Effector memory CD8-positive, alpha-beta T cell (primary cell): ENCODE data around the gene DENND1A.

ENCODE experiments used
- ATAC-seq: fragments of 150-1000 bp; cut with Tn5 transposase; replicated peaks from 2 replicates; pipeline ENCODE4 v1.10.0; 2021; ENCODE audit warnings: mild to moderate bottlenecking, moderate library complexity
- DNase-seq, 3 experiments: peaks; one replicate each; pipeline ENCODE4 v3.0.0; 2021
- H3K27ac Mint-ChIP-seq, 2 donors: one replicate each; pipeline ENCODE4 v1.8.0; 2022; ENCODE audit warnings: mild to moderate bottlenecking in 2 of 2, mixed read lengths in 2 of 2, moderate library complexity in 2 of 2
- H3K27me3 Mint-ChIP-seq, 2 donors: one replicate each; pipeline ENCODE4 v1.8.0; 2022; ENCODE audit warnings: mixed read lengths in 2 of 2
- H3K36me3 Mint-ChIP-seq: one replicate; pipeline ENCODE4 v1.8.0; 2022; ENCODE audit warnings: mild to moderate bottlenecking, moderate library complexity, mixed read lengths; ENCODE audit not compliant: insufficient read depth
- H3K4me1 Mint-ChIP-seq, 2 donors: one replicate each; pipeline ENCODE4 v1.8.0; 2022; ENCODE audit warnings: low read depth in 2 of 2, mixed read lengths in 2 of 2
- H3K4me3 Mint-ChIP-seq, 2 donors: one replicate each; pipeline ENCODE4 v1.8.0; 2022; ENCODE audit warnings: mild to moderate bottlenecking in 2 of 2, mixed read lengths in 2 of 2, moderate library complexity in 2 of 2
- H3K9me3 Mint-ChIP-seq, 2 donors: one replicate each; pipeline ENCODE4 v1.8.0; 2022; ENCODE audit warnings: mixed read lengths in 2 of 2

DENND1A gene

DNA sequence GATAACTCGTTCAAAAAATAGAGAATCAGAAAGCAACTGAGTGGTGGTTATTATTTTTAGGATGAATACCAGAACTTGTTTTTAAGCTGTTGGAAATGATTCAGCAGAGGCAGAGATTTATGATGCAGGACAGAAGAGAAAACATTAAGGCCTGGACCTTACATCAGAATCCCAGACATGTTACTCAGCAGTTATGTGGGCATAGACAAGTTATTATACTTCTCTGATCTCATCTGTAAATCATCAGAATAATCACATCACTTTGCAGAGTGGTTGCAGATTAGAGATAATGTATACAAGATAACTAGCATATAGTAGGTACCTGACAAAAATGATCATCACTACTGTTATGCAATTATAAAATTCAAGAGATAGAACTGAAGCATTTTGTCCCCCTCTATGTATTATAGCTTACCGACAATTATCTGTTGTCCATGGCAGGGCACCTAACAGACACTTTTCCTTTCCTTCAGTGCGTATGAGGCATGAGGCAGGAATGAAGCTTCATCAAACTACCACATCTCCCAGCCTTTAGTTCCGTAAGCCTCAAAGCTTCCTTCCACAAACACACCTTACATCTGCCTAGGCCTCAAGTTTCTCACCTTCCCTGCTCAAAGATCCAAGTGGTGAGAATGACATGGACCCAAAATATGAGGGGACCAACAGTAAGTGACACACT lies 165.9 kb downstream of the DENND1A start:
- H3K27ac Mint-ChIP-seq, result no peak overlapping the region
- no peak overlapping the region for H3K4me3 Mint-ChIP-seq
- no peaks in the 10 kb centered on the region for H3K9me3 Mint-ChIP-seq
- no peaks in the 10 kb centered on the region for H3K27me3 Mint-ChIP-seq
- no peaks in the 10 kb centered on the region for H3K36me3 Mint-ChIP-seq
- ATAC-seq (no peak), DNase-seq (no peak)
- no peaks in the 10 kb centered on the region for H3K4me1 Mint-ChIP-seq

DNA sequence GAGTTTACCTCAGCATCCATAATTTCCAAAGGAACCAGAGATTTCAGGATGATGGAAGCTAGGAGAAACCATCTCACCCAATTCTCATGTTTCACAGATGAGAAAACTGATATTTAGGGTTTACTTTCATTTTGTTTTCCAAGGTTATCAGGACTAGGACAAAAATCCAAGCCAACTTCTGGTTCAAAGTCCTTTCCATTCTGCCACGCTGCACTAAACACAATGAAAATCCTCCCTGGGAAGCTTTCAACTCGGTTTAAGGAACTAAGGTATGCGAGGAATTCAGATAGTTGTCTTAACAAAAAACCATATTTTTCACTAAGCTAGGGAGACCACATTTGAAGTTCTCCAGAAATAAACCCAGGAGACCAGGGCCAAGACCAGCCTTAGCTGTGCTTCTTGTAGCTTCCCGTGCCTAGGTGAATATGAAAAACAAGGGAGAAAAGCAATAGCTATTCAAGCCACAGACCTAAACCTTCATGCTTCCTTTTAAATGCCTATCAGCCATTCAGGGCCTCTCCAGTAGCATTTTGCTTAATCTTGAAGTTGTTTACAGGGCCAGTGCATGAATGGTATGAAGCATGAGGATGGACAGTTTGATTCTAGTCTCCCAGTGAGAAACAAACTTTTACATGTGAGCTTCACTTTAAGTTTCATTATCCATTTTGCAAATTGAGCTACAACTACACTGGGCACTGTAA lies 167.9 kb downstream of the DENND1A start:
- Mint-ChIP-seq H3K27me3 (no peaks in the 10 kb centered on the region), H3K4me3 (no peak overlapping the region), H3K9me3 (no peaks in the 10 kb centered on the region), H3K36me3 (peaks cover 5% of the 10 kb centered on the region), H3K4me1 (no peaks in the 10 kb centered on the region), H3K27ac (no peak overlapping the region)
- DNase-seq, result no peak
- ATAC-seq, result no peak

DNA sequence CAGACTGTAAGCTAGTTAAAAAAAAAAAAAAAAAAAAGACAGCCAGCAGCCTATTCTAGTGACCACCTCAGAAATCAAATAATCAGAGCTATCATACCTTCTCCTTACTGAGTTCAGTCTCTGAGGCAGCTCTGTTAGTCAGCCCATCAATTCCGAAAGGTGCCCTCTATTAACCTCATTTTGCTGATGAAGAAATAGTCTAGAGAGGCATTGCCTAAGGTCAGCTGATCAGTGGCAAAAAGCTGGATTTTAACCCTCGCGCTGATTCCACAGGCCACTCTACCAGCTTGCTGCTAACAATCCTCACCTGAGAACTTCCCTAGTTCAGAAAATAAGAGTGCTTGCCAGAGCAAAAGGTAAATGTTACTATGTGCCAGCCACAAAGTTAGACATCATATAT lies 172.0 kb downstream of the DENND1A start:
- Mint-ChIP-seq H3K27me3 (no peaks in the 10 kb centered on the region), H3K36me3 (peaks cover 5% of the 10 kb centered on the region), H3K4me1 (peaks cover 0 to 2% of the 10 kb centered on the region in 2 donors), H3K27ac (no peak overlapping the region), H3K9me3 (no peaks in the 10 kb centered on the region), H3K4me3 (no peak overlapping the region)
- ATAC-seq (no peak), DNase-seq (no peak)

DNA sequence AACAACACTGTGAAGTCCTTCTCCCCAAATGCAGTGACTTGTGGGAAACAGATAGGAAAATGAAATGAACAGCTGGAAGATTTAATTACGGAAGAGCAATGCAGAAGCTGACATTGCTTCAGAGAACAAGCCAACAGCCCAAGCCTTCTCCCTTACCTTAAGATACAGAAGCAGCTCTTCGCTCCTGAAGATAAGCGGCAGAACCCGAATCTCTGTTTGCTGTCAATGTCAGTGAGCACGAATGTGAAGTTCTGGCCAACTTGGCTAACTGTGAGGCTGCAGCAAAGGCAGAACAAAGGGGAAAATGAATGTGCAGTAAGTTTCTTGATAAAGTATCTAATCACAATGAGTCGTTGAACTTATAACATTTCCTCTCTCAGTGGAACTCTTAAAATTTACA lies 172.4 kb downstream of the DENND1A start:
- DNase-seq (no peak), ATAC-seq (no peak)
- H3K27me3 Mint-ChIP-seq, result no peaks in the 10 kb centered on the region
- H3K4me3 Mint-ChIP-seq, result no peak overlapping the region
- no peak overlapping the region for H3K27ac Mint-ChIP-seq
- peaks cover 5% of the 10 kb centered on the region for H3K36me3 Mint-ChIP-seq
- H3K4me1 Mint-ChIP-seq, result peaks cover 0 to 2% of the 10 kb centered on the region in 2 donors
- no peaks in the 10 kb centered on the region for H3K9me3 Mint-ChIP-seq

DNA sequence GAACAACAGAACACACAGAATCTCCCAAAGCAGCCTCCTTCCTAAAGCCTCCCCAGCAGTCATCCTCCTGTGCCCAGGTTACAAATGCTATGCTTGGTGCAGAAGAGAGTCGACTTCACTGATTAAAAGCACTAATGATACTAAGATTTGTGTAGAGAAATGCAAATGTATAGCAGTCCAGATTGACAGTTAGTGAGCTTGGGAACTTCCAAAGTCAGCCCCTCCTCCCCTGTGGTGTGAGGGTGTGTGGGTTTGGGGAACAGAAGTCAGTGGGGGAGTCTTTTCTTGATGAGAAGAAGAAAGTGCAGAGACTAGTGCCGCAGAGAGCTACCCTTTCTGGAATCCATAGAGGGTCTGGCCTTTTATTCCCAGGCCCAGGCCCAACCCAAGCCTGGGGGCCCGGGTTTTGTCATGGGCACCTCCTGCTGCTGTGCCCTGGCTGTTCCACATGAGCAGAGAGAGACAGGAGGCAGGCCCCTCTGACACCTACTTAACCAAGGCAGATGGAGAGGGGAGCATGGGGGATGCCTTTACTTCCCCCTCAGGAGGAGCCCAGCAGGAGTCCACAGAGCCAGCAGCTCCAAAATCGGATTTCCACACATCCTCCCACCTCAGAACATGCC lies 173.3 kb downstream of the DENND1A start:
- peak overlapping the region in 1 of 2 donors; percentile 71 for H3K27ac Mint-ChIP-seq
- no peaks in the 10 kb centered on the region for H3K27me3 Mint-ChIP-seq
- H3K4me1 Mint-ChIP-seq, result peaks cover 0 to 2% of the 10 kb centered on the region in 2 donors
- no peaks in the 10 kb centered on the region for H3K9me3 Mint-ChIP-seq
- no peak for DNase-seq
- no peak for ATAC-seq
- peaks cover 8% of the 10 kb centered on the region for H3K36me3 Mint-ChIP-seq
- no peak overlapping the region for H3K4me3 Mint-ChIP-seq

DNA sequence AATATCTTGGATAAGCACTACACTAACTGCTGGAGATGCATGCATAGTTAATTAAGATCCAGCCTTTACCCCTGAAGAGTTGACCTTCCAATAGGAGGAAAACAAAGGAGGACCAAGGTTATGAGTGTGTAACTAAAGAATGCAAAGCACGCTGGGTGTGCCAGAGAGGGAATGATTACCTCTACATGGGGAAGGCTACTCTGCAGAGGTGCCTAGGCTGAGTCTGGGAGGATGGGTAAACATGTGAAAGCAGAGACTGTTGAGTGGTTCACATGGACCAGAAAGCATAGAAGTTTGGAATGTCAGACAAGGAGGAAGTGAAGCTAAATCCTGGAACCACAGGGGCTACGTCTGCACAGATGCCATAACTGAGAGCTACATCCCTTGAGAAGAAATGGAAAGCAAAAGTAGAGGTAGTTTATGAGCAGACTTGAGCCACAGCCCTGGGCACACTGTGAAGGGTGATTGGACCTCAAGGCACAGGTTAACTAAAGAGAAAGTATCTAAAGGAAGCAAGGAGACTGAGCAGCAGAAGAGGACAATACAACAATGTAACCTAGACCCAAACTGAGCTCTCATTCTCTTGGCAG lies 176.2 kb downstream of the DENND1A start:
- H3K36me3 Mint-ChIP-seq, result peaks cover 8% of the 10 kb centered on the region
- H3K4me3 Mint-ChIP-seq, result no peak overlapping the region
- H3K27ac Mint-ChIP-seq, result no peak overlapping the region
- ATAC-seq (no peak), DNase-seq (no peak)
- H3K27me3 Mint-ChIP-seq, result no peaks in the 10 kb centered on the region
- H3K9me3 Mint-ChIP-seq, result no peaks in the 10 kb centered on the region
- H3K4me1 Mint-ChIP-seq, result peaks cover 0 to 2% of the 10 kb centered on the region in 2 donors

DNA sequence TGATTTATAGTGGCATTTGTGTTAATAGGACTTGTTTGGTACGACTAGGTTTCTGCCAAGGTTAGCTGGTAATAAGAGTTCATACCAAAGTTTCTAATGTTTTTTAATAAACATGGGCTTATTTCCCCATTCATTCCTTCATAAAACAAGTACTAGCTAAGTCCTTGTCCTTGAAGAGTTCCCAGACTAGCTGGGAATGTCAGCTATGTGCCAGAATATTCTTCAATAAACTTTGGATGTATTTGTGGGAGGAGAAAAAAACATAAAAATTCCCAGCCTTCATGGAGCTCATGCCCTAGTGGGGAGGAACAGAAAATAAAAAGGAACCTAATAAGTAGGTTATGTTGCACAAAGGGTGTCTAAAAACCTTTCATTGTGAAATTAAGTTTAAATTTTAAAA lies 176.9 kb downstream of the DENND1A start:
- ATAC-seq (no peak), DNase-seq (no peak)
- H3K9me3 Mint-ChIP-seq, result no peaks in the 10 kb centered on the region
- H3K4me1 Mint-ChIP-seq, result peaks cover 0 to 2% of the 10 kb centered on the region in 2 donors
- no peak overlapping the region for H3K4me3 Mint-ChIP-seq
- H3K27ac Mint-ChIP-seq, result no peak overlapping the region
- no peaks in the 10 kb centered on the region for H3K27me3 Mint-ChIP-seq
- H3K36me3 Mint-ChIP-seq, result peaks cover 8% of the 10 kb centered on the region

DNA sequence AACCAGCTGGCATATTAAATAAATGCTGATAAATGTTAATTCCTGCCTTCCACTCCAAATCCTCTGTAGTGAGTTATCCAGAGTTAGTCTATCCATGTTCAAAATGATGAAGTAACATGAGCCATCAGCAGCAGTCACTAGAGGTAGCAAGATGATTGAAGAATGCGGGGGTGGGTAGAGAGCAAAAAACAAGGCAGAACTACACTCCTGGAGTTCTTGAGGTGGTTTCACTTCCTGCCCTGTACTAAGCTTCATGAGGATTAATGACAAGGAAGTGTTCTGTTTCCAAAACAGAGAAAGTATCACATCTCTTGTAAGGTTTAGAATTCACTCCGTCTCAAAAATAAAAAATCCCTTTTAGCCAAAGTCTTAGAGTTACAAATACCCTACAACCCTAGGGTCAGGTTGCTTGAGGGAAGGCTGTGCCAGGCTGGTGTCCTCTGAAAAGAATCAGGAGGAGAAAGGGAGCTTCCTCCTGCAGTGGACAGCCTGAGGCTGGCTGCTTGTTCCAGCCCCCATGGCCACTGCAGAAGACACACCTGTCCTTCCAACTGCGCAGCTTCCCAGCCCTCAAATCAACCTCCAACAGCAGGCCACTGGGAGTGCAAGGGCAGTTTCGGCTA lies 180.2 kb downstream of the DENND1A start:
- Mint-ChIP-seq H3K4me1 (no peaks in the 10 kb centered on the region), H3K9me3 (no peaks in the 10 kb centered on the region), H3K27me3 (no peaks in the 10 kb centered on the region), H3K4me3 (no peak overlapping the region), H3K36me3 (peaks cover 3% of the 10 kb centered on the region), H3K27ac (peak overlapping the region in 1 of 2 donors; percentile 10)
- DNase-seq (no peak), ATAC-seq (no peak)

DNA sequence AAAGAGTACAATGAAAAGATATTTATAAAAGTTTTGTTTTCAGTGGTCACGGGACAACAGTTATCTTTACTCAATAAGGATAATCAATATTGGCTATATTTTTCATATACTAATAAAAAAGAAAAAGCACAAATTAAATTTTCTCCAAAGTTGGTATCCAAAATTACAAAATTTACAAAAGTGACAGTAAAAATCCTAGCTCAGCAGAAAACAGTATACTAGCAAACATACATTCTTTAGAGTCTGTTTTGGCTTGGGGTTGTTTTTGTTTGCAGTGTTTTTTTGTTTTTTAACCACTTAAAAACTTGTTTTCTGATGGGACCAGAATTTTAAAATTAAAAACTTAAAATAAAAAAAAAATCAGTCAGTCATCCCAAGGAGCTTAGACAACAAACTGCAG lies 183.2 kb downstream of the DENND1A start:
- DNase-seq (no peak), ATAC-seq (no peak)
- Mint-ChIP-seq H3K27ac (no peak overlapping the region), H3K4me3 (no peak overlapping the region), H3K36me3 (peaks cover 2% of the 10 kb centered on the region), H3K9me3 (no peaks in the 10 kb centered on the region), H3K4me1 (no peaks in the 10 kb centered on the region), H3K27me3 (no peaks in the 10 kb centered on the region)

DNA sequence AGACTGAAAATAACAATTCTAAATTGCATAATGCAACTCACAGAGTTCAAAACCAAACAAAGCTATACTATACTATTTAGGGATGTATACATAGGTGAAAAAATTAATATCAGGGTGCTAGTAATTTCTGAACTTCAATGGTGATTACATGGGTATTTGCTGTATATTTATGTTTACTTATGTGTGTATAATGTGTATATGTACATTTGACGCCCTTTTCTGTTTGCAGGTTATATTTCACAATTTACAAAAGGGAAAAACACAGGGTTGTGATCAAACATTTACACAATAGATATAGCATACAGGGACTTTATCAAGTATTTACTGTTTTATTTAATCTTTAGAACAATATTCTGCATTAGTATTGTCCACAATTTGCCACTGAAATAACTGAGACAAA lies 184.0 kb downstream of the DENND1A start:
- no peak overlapping the region for H3K4me3 Mint-ChIP-seq
- H3K4me1 Mint-ChIP-seq, result no peaks in the 10 kb centered on the region
- no peaks in the 10 kb centered on the region for H3K9me3 Mint-ChIP-seq
- H3K36me3 Mint-ChIP-seq, result no peaks in the 10 kb centered on the region
- DNase-seq (no peak), ATAC-seq (no peak)
- H3K27me3 Mint-ChIP-seq, result no peaks in the 10 kb centered on the region
- H3K27ac Mint-ChIP-seq, result no peak overlapping the region

DNA sequence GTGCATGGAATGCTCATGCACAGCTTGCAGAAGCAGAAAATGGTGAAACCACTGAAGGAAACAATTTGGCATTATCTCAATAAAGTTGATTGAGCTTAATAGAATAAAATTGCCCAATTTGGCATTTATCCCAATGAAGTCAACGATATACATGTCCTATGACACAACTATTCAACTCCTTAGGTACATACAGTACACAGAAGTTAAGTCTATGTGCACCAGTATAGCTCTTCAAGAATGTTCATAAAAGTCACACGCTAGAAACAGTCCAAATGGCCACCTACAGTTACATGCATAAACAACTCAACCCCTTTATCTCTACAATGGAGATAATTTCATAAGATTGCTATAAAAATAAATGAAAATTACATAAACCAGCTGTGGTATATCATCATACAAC lies 184.5 kb downstream of the DENND1A start:
- no peak overlapping the region for H3K4me3 Mint-ChIP-seq
- DNase-seq (no peak), ATAC-seq (no peak)
- no peaks in the 10 kb centered on the region for H3K36me3 Mint-ChIP-seq
- H3K4me1 Mint-ChIP-seq, result no peaks in the 10 kb centered on the region
- no peaks in the 10 kb centered on the region for H3K9me3 Mint-ChIP-seq
- H3K27me3 Mint-ChIP-seq, result no peaks in the 10 kb centered on the region
- no peak overlapping the region for H3K27ac Mint-ChIP-seq

DNA sequence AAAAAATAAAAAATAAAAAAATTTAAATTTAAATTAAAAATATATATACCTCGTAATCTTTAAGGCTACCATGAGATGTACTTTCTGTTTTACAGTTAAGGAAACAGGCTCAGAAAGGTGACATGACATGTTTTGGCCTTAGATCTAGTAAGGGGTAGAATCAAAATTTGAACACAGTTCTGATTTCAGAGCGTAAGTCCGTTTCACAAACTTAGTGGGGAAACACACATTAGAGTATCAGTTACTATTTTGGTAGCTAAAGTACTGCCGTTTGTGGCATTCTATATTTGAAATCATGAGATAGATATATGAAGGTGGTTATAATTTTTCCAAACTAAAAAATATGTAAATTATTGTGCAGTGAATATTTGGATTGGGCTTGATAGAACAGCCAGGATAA lies 186.2 kb downstream of the DENND1A start:
- Mint-ChIP-seq H3K36me3 (no peaks in the 10 kb centered on the region), H3K4me1 (no peaks in the 10 kb centered on the region), H3K9me3 (no peaks in the 10 kb centered on the region), H3K4me3 (no peak overlapping the region), H3K27ac (no peak overlapping the region), H3K27me3 (no peaks in the 10 kb centered on the region)
- no peak for DNase-seq
- no peak for ATAC-seq

DNA sequence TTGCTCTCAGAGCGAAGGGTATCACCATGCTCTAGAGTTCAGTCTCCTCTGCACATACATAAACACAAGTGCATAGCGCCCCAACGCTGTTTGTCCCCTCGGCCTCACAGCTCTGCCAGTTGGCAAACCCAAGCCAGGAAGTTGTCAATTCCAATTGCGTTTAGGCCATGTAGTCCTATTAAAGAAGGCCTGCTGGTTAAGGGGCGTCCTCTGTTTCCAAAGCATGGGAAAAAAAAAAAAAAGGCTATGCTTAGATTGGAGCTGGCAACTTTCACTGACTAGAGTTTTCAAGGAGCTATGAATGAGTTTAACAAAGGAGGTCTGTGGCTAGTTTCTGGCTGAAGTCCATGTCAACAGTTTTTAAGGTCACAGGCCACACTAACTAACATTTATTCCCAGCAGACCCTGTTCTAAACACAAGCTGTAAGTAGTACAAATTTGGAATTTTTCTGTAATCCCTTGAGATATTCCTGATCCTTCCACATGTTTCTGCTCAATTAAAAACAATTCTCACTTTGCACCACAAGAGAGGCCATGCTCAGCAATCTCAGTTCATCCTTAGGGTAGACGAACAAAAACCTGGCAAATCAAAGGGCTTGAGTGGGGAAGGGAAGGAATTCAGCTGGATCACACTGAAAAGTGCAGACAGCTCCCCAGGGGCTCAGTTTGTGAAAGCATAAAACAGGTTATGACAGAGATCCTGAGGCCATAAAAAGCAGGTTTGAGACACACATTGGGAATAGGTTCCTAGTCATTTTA lies 187.7 kb downstream of the DENND1A start:
- ATAC-seq (no peak), DNase-seq (no peak)
- Mint-ChIP-seq H3K4me3 (no peak overlapping the region), H3K9me3 (no peaks in the 10 kb centered on the region), H3K27ac (no peak overlapping the region), H3K27me3 (no peaks in the 10 kb centered on the region), H3K4me1 (no peaks in the 10 kb centered on the region), H3K36me3 (no peaks in the 10 kb centered on the region)
